Bronchial epithelial cell (primary cell): Measurements from ENCODE around the gene SNTG2. TPM values are rescaled to one million over a fixed set of nuclear protein-coding genes. Genes with fewer than 3 reads are reported as not detected.
A peak's percentile ranks its signal among the peaks of the same experiment; 100 is the strongest.

Experiments
- DNase-seq: peaks from one replicate; pipeline ENCODE4 v3.0.0-alpha.2; 2010; ENCODE audit warnings: low read depth
- FAIRE-seq: peaks from 2 replicates; lab custom pipeline; 2011; peaks lifted over from hg19 to GRCh38; lab: Jason Lieb, UNC
- H3K27me3 ChIP-seq: 2 replicates; pipeline ENCODE4 v1.5.1; 2011; ENCODE audit warnings: low read length; ENCODE audit not compliant: control insufficient read depth, insufficient read depth
- H3K36me3 ChIP-seq: 2 replicates; pipeline ENCODE4 v1.5.1; 2011; ENCODE audit warnings: low read length; ENCODE audit not compliant: control insufficient read depth, insufficient read depth
- H3K4me3 ChIP-seq: 2 replicates; pipeline ENCODE4 v1.5.1; 2011; ENCODE audit warnings: mild to moderate bottlenecking, low read depth, low read length, control low read depth
- CTCF ChIP-seq: IDR thresholded peaks from 2 replicates; pipeline ENCODE4 v1.5.1; 2011; ENCODE audit warnings: mild to moderate bottlenecking, moderate library complexity, low read length, control low read depth, inconsistent platforms; ENCODE audit not compliant: insufficient read depth, severe bottlenecking
- total RNA-seq: library from RNA; depleted of rRNA; stranded (reverse); fragments of >200 nt; gene quantifications from 2 replicates; pipeline ENCODE4 v1.2.1, GENCODE V29; 2014

The SNTG2 gene
- total RNA-seq, 1 donor from 2014 or later = not detected

GRCh38 chr2:1249897-1250687, 299.4 kb downstream of the SNTG2 start:
- no peaks in the 10 kb centered on the region for H3K27me3 ChIP-seq
- H3K36me3 ChIP-seq = no peaks in the 10 kb centered on the region
- no peak for DNase-seq
- TF ChIP-seq CTCF = no peak
- H3K4me3 ChIP-seq = no peak overlapping the region
- peak; percentile 28 for FAIRE-seq

GRCh38 chr2:1251520-1251919, 300.9 kb downstream of the SNTG2 start:
- Histone ChIP-seq H3K27me3 (no peaks in the 10 kb centered on the region), H3K36me3 (no peaks in the 10 kb centered on the region), H3K4me3 (no peak overlapping the region)
- DNase-seq = no peak
- no peak for TF ChIP-seq CTCF
- peak; percentile 90 for FAIRE-seq

- no peak for TF ChIP-seq CTCF
- H3K27me3 ChIP-seq = no peaks in the 10 kb centered on the region
- FAIRE-seq = no peak
These were observed 303.0 kb downstream of the SNTG2 start for GRCh38 chr2:1253629-1254028.

GRCh38 chr2:1254662-1255343, 304.2 kb downstream of the SNTG2 start:
- H3K36me3 ChIP-seq = no peaks in the 10 kb centered on the region
- no peak overlapping the region for H3K4me3 ChIP-seq
- TF ChIP-seq CTCF = no peak
- no peaks in the 10 kb centered on the region for H3K27me3 ChIP-seq
- no peak for DNase-seq
- no peak for FAIRE-seq

More at GRCh38 chr2:1253629-1254028, 303.0 kb downstream of the SNTG2 start:
- H3K4me3 ChIP-seq = no peak overlapping the region
- no peaks in the 10 kb centered on the region for H3K36me3 ChIP-seq
- no peak for DNase-seq

- no peak overlapping the region for H3K4me3 ChIP-seq
- DNase-seq (no peak), FAIRE-seq (no peak)
- H3K27me3 ChIP-seq = no peaks in the 10 kb centered on the region
- no peak for TF ChIP-seq CTCF
- no peaks in the 10 kb centered on the region for H3K36me3 ChIP-seq
These were observed 306.1 kb downstream of the SNTG2 start for GRCh38 chr2:1256632-1257324.
